SH-SY5Y (cell line): ENCODE results near the gene OSBPL8.

ENCODE experiments used
- GATA2 ChIP-seq: IDR thresholded peaks from 2 replicates; pipeline ENCODE4 v1.6.1; 2011; ENCODE audit warnings: mild to moderate bottlenecking, low read depth, low read length
- GATA3 ChIP-seq: IDR thresholded peaks from 2 replicates; pipeline ENCODE4 v1.6.1; 2011; ENCODE audit warnings: low read depth, mild to moderate bottlenecking, low read length, moderate library complexity

GRCh38 chr12:76375939-76376338, 183.6 kb downstream of the OSBPL8 start:
- no peak for TF ChIP-seq GATA2
- TF ChIP-seq GATA3: no peak
